RPMI8226 (cell line): Measurements from ENCODE around the gene ZBTB7C.

ENCODE experiments used
- DNase-seq: peaks from one replicate; pipeline ENCODE4 v3.0.0-alpha.2; 2015

The ZBTB7C gene

DNA sequence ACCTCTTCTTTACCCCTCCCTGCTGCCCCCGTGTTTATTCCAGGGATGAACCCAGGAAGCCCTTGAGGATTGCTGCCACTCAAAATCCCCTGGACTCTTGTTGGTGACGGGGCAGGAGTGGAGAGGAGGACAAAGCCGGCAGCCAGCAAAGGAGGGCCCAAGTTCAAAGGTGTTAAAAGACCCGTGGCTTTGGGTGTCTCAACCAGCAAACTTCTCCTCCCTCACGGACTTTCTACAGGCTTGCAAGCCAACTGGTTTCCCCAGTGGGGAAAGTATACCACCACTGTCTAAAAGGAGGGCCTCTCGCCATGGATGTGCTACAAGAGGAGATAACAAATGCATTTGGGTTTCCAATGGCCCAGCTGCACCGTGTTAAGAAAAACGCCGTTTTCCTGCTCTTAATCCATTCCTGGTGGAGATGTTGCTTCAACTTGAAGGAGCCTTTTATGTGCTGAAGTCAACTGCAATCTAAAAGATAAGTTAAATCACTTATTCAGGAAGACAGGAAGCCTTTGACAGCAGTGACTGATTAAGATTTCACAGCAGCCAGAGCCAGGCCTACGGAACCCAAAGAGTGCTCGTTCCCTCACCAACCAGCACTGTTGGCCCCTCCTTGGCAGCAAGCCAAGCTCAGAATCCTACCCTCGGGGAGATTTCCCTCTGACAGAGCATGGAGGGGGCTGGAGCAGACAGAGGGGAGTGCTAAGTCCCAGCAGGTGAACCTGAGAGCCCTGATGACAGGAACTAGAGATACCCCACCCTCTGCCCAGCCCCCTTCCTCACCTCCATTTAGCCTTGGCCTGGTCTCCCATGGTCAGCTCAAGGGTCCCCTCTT lies 57.8 kb downstream of the ZBTB7C start:
- DNase-seq = no peak

DNA sequence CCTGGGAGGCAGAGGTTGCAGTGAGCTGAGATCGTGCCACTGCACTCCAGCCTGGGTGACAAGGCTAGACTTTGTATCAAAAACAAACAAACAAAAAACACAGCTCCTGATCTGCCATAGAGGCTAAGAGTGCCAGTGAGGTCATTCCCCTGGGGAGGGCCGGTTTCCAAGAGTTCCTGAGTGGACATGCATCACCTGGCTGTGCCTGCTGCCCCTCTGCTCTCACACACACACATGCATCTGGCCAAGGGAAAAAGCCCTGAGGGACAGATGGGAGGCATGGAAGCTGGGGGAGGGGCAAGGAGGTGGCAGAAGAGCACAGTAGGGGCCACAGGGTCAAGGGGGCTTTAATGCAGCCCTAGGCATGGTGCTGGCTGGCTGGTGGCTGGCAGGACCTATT lies 60.4 kb downstream of the ZBTB7C start:
- no peak for DNase-seq

DNA sequence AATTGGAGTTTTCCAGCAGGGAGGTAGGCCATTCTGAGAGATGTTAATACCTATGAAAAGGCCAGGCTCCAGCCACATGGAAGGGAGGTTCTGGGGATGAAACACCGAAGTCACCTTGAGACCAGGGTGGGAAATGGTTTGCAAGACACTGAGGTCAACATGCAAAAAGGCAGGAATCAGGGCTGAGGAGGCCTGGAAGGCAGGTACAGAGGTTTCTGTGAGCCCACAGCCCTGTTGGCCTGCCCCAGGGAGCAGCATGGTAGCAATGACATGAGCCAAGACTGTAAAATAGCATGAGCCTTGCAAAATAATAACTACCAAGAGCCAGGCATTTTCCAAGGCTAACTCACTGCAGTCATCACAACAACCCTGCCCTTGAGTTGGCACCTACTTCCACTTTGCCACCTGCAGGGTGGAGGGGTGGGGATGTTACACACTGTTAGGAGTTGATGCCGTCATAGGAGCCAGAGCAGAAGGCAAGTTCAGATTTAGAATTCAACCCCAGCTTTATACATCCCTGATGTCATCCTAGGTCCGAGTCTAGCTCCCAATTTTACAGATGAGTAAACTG lies 61.3 kb downstream of the ZBTB7C start:
- DNase-seq = peak; percentile 51

DNA sequence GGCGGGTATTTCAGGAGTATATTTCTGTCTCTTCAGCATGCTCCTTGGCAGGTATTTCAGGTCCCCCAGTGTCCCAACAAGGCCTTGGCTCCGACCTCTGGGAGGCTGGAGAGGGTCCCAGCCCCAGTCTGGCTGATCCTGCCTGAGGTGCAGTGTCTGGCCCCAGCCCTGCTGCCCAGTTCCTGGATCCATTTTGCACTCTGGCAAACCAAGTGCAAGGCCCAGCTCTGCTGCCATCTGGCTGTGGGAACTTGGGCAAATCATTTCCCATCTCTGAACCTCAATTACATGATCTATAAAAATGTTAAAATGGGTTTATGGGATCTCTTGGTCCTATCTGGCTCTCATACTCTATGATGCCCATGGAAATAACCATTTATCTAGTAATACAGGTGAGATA lies 63.6 kb downstream of the ZBTB7C start:
- peak; percentile 27 for DNase-seq

DNA sequence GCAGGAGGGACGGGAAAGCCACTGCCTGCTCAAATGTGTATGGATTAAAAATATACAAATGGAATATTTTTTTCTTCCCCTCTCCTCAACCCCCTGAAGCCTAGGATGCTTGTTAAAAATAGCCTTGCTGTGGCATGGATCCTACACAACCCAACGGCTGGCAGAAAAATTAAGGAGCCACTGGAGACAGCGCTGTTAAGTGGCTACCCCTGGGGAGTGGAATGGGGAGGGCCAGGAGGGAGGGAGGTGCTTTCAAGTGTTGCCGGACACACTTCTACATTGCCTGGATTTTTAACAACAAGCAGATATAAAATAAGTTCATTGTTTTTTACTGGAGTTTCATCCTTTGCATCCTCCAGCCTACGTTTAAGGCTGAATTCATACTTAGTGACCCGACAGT lies 66.6 kb downstream of the ZBTB7C start:
- no peak for DNase-seq

DNA sequence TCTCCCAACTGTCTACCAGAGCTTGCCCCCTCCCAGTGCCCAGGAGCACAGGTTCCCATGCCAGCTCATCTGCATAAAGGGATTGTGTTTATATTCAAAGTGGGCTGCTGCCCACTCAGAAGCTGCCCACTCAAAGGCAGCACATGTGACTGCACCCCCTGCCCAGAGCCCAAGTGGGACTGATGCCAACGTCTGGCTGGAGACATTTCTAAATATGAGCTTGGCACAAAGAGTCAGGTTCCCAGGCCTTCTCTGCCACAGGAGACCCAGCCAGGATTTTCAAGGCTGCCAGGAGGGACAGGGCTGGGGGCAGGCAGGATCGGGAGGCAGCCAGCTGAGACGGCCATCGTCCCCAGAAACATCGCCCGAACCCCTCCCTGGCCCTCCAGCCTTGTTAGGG lies 67.1 kb downstream of the ZBTB7C start:
- no peak for DNase-seq

DNA sequence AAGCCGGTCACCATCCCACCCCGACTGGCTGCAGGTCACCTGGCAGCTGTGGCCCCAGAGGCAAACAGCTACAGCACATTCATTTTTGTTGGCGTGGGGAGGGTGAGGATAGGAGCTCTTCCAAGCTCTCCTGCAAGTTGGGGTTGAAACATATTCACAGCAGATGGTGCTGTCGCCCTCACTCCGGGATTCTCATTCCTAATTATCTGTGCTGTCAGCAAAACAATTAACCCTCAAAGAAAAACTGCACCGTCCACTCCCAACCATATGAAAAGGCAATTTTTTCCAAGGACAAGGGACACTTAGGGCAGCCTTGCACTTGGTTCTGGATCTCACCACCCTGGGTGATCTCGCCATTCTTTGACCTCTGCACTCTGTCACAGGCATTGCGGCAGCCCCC lies 68.6 kb downstream of the ZBTB7C start:
- DNase-seq = peak; percentile 30

DNA sequence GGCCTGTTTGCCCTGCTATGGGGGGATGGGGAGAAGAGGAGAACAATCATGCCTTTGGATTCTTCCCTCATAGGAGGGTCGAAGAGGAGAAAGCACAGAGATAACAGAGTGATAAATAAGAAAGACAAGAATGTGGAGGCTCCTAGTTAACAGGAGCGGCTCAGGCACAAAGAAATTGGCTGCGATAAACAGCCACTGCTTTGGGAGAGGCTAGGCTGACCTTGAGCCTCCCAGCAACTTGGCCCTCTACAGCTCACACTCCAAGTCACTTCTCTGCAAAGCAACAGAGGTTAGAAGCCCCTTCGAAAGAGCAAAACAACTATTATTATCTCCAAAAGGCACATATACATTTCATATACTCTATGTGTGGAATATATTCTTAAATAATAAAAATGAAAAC lies 69.5 kb downstream of the ZBTB7C start:
- no peak for DNase-seq

DNA sequence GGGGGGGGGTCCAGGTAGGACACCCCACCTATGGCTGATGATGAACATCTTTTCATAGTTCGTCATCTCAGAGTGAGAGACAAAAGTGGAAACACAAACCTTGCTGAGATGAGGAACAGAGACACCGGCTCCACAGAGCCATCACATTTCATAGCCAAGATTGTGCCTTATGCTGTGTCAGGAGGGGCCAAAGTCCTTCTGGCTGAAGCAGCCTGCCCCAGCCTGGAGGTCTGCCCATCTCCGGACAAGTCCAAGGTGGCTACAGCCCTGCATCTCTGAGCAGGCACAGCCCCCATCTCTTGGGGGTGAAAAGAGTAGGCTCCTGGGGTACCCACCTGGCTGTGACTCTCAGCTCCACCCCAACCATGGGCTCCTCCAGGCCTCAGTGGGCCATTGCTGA lies 70.3 kb downstream of the ZBTB7C start:
- DNase-seq = no peak

DNA sequence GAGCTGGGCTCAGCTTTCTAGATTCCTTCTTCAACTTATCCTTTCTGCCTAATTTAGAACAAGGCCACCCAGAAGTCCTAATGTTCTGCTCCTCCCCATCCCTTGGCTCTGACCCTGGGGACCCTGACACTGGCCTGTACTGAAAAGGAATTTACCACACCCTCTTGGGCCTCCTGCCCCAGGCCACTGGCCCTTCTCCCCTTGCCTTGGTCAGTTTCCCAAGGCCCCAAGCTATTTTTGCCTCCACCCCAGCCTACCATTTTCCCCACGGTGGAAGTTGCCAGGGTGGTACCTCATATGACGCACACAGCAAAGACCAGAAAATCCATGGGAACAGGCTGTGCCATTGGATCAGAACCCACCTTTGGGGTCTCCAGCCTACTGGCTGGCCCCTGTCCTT lies 72.1 kb downstream of the ZBTB7C start:
- no peak for DNase-seq

DNA sequence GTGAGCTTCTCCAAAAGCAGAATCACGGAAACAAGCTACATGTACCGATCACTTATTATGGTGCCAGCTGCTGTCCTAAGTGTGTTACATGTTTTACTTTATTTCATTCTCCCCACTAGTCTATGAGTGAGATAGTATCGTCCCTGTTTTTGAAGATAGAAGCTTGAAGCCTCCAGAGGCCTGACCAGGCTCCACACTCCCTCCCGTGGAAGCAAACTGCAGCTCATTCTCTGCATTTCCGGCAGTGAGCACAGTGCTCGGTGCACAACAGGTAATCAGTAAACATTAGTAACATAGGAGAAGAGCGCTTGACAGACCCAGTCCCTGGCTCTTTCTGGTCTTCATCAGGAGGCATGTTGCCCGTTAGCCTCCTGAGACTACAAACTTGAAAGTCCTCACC lies 72.9 kb downstream of the ZBTB7C start:
- DNase-seq = peak; percentile 51

DNA sequence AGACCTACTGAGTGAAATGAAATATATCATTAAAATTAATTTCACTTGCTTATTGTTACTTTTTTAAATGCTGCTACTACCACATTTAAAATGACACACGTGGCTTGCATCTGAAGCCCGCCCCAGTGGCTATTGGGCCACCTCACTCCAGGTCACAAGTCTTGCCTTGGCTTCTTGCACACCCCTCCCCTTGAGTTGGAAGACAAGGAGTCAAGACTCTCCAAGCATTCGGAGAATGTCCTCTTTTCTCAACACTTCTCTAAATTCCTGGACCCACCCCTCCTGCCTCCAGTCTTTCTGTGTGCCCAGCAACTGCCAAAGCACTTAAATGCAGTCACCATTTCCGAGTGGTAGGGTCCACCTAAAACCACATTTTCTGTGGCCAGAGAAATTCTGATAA lies 73.4 kb downstream of the ZBTB7C start:
- DNase-seq = no peak

DNA sequence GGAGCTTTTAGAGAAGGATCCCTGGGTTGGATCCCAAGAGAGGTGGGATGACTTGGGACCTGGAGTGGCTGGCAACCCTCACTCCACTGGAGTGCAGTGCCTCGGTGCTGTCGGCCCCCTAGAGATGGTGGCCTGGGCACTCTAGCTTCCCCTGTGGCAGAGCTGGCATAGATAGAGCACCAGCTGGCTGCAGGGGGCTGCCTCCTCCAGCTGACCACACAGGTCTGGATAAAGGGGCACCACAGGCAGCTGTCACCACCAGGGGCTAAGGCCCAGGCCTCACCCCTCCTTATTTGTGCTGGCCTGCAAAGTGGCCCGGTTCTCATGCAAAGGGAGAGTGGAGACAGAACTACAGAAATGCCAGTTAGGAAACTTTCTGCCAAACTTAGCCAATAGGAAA lies 74.3 kb downstream of the ZBTB7C start:
- no peak for DNase-seq

DNA sequence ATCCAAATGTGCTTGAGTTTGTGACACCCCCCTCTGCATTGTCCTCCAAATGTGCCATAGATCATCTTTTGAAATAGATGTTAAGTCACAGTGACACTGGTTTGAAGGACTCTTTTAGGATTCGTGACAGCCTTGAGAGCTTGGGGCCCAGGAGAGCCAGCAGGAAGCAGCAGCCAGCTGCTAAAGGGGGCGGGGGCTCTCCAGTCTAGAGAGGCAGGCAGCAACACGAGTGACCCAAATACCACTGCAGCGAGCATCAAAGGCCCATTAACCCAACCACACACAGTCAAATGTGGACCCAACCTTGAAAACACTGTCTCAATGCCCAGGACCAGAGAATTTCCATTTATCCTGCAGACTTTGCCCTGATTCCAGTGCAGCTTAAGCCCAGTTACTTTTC lies 75.6 kb downstream of the ZBTB7C start:
- DNase-seq = no peak

DNA sequence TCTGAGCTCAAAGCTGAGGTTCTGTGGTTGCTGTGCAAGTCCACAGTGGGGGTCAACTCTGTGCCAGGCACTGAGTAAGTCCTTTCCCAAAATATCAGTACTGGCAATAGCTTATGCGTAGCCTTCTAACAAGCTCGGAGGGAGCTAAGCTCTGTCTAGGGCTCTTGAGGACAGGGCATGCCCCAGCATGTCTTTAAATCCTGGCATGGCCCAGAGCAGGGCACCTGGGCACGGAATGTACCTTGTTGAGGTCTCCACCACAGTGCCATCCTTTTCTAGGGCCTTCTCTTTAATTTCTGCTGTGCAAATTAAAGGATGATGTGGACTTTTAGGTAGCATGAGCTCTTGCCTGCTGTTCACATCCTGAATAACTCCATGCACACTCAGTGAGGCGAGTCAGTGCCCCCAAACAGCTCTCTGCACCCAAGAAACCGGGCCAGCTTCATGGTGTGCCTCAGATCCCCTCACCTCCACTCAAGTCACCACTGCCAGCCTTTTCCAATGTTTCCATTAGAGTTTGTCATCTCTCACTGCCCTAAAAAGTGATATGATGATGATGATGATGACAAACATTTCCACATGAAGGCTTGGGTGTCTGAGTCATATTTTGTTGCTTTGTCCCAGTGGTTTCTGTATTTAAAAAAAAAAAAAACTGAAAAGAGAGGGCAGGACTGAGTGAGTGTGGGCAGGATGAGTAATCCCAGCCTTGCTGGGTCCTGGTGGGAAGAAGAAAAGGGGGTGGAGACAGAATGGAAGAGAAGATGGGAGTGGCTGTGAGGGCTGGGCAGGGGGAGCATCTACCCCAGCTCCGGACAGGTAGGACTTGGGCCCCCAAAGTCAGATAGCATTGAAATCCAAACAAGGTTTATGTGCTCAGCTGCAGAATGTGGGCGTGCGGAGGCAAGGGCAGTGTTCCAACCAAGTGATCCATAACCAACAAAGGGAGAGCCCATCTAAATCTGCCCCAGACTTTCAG lies 78.9 kb downstream of the ZBTB7C start:
- no peak for DNase-seq

DNA sequence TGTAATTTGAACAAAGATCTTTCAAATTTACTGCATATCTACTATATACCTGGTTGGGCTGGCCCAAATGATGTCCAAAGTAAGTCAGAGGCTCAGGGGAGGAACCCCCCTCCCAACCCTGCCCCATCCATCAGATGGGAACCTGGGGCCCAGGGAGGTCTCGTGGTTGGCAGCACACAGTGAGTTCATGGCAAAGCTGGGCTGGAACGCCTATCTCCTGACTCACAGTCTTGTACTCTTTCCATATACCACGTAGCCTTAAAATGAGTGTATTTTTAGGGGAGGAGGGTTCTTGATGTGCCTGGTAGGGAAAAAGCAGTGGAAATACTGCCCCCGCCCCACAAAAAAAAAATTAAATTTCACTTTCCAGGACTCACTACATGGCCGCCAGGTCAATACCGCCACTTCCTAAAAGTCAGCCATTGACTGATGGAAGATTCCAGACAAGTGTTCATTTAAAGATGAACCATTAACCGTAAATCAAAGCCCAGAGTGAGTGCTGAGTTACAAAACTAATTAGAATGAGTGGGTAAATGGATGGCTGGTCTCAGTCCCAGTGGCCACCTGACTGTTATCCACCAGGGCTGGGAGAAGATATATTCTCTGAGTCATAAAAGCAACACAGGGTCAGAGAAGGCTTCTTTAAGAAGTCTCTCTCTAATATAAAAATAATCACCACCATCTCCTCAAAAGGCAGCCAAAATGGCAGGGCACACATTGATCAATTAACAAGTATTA lies 80.5 kb downstream of the ZBTB7C start:
- DNase-seq = no peak

DNA sequence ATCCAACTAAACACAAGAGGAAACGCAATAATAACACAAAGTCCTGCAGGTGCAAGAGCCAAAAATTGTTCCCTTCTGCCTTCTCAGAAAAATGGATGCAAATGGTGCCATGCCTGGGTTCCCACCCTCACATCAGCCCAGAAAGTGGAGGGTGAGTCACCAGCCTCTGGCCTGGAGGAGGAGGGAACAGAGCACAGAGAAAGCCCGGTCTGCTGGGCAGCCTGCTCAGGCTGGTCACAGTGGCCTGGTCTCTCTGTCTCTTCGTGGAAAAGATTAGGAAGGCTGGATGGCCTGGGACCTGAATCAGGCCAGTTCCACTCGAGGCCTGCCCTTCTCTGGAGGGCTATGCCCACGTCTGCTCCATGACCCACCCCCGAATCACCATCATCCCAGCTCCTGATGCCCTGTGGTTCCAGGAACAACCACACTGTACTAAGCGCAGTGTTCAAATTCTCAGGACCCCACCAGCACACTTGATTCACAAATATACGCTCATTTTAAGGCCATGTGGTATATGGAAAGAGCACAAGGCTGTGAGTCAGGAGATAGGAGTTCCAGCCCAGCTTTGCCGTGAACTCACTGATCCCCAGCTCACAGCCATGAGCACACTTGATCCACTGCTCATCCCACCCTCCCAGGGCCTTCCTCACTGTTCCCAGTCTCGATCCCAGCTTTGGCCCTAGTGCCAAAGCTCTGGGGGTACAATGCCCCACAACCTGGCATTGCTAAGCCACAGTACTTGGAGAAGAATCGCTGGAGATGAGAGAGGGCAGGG lies 82.1 kb downstream of the ZBTB7C start:
- no peak for DNase-seq

DNA sequence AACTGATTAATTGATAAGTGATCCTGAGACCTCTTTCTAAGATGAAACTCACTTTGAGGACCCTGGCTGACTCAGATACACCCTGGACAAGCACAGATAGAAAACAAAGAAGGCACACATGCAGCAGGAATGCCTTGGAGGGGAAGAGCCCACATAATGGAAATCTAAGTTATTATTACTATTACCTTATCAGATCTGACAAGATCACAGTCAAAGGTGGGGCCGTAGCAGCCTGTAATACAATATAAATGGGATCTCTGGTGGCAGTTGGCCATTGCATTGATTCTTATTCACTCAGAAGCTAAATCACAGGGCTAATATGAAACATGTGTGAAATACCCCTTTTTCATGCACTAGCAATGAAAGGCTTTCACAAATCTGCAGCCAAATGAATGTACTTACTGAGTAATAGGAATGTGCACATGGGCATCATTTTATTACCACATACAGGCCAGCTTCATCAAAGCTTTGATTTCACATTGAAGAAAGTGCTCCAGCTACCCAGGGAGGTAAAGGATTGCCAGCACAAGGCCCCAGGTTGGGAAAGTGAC lies 84.0 kb downstream of the ZBTB7C start:
- no peak for DNase-seq

DNA sequence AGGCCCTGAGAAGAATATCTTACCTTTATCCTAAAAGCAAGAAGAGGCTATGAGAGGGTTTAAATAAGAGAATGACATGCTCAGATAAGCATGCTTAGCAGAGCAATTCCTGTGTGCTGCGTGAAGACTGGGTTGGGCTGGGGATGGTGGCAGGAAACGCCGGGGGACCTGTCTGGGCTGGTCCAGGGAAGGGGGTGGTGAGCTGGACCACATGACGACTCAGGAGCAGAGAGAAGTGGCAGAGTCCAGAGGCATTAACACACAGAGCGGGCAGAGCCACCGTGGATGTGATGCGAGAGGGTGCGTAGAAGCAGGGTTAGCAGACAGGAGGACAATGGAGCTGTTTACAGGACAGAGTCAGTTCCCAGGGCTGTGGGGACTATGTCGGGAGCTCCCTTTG lies 84.5 kb downstream of the ZBTB7C start:
- DNase-seq = no peak

DNA sequence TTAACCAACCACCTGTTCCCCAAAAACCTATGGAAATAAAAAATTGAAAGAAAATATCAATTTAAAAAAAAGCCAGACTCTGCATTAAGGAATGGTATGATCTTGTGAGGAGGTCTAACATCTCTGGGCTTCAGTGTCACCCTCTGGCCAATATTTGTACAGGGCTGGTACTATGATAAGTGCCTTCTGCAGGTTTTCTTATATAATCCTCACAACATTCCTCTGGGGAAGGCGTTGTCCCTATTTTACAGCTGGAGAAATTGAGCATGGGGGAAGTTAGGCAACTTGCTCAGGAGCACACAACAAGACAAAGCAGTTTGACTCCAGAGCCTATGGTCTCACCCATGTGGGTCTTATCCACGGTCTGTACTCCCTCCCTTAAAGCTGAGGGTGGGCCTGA lies 86.0 kb downstream of the ZBTB7C start:
- DNase-seq = no peak

DNA sequence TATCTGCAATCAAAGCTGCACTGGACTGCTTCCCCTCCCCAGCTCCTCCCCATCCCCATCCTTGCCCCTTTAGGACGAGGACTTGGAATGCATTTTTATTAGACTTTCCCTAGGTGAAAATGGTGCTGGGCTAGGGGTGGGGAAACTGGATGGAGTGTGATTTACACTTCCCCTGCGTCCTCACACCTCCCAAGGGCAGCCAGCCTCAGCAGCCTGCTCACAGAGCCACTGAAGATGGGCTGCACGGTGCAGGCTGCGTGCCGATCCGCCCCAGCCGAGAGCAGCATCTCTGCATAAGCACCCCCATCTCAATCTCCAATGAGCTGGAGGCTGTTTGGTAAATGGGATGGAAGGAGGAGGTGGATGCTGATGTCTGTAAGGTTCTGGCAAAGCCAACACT lies 87.6 kb downstream of the ZBTB7C start:
- no peak for DNase-seq

DNA sequence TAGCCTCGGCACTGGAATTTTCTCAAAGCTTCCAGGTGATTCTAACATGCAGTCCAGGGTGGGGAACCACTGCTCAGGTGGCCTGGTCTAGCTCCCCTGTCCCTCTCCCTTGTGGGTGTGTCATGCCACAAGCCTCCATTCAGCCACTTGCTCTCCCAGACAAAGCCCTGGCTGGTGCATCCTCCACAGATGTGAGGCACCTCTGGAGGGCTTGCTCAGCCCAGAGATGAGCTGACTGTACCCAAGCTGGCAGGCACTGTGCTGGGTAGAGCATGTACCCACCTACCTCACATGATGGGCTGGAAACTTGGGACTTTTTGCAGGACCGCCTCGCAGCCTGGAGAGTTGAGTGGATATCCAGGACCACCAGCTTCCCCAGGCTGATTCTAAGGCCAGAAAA lies 88.1 kb downstream of the ZBTB7C start:
- DNase-seq = no peak
